GM20000 (cell line): Measurements from ENCODE around the gene SCAND1.
"Not testable (repeated sequence)": the region's sequence is repeated elsewhere in the genome, so short reads cannot be mapped to it uniquely, and the experiment has no call there.

ENCODE experiments used
- DNase-seq: peaks from one replicate; pipeline ENCODE4 v3.0.0; 2012; ENCODE audit warnings: low spot score
- TF ChIP-seq, protein P1 (sequence below): IDR thresholded peaks from 2 replicates; pipeline ENCODE4 v1.5.1; 2012; ENCODE audit warnings: mild to moderate bottlenecking, control low read depth; ENCODE audit errors: extremely low read depth, missing control alignments

Gene SCAND1

DNA sequence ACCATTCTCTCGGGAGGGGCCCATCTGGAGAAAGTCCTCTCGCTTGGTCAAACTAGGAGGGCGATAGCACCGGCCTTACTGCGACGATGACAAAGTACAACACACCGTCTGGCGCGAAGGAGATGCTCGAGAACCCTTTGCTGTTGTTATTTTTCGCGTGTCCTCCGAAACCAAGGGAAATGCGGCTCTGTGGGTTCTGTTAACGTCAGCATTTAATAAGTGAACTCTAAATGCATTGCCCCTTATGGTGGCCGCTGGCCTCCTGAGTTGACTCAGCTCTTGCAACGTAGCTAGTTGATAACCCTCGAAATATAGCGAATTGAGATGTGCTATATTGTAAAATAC is 577 bp upstream of the SCAND1 start:
- TF ChIP-seq, protein P1, sequence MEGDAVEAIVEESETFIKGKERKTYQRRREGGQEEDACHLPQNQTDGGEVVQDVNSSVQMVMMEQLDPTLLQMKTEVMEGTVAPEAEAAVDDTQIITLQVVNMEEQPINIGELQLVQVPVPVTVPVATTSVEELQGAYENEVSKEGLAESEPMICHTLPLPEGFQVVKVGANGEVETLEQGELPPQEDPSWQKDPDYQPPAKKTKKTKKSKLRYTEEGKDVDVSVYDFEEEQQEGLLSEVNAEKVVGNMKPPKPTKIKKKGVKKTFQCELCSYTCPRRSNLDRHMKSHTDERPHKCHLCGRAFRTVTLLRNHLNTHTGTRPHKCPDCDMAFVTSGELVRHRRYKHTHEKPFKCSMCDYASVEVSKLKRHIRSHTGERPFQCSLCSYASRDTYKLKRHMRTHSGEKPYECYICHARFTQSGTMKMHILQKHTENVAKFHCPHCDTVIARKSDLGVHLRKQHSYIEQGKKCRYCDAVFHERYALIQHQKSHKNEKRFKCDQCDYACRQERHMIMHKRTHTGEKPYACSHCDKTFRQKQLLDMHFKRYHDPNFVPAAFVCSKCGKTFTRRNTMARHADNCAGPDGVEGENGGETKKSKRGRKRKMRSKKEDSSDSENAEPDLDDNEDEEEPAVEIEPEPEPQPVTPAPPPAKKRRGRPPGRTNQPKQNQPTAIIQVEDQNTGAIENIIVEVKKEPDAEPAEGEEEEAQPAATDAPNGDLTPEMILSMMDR, result no peak
- peak; percentile 24 for DNase-seq

GRCh38 chr20:35953387-35954199 is 709 bp downstream of the SCAND1 start:
- DNase-seq, result peak; percentile 56

DNA sequence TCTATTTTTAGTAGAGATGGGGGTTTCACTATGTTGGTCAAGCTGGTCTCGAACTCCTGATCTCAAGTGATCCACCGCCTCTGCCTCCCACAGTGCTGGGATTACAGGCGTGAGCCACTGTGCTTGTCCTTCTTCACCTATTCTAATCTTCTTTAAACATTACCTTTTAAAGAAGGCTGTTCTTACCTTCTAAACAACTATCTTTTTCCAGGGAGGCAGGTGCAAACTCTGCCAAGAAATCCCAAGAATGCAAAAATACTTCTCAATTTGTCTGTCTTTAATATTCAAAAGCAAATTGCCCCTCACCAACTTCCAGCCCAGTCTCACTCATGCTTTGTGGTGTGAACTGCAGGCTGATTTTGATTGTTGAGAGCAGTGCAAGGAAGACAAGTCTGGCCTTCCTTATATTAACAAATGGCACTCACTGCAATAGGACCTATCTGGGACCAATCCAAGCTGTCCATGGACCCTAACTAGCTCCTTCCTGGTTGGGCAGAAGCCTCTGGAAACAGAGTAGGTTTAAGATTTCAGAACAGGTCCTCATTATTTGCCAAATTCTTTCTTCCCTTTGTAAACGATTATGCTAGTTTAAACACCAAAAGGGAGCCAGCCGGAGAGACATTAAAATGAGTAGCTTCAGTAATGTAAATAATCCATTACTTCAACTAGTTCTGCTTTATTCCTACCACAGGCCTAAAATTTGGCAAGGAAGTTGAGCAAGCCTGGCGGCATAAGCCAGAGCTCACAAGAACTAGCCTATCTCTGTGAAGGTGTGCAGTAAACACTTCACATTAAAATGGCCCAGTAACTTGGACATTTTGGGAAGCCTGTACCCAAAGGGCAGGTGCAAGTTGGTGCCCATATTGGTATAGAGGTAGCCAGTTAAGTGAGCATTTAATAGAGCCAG is 1.6 kb downstream of the SCAND1 start:
- no peak for DNase-seq
- TF ChIP-seq, protein P1, result no peak

More at GRCh38 chr20:35953387-35954199, 709 bp downstream of the SCAND1 start:
- TF ChIP-seq, protein P1, result no peak

- DNase-seq, result not testable (repeated sequence)
Measured at GRCh38 chr20:35952080-35952479, 2.2 kb downstream of the SCAND1 start.

GRCh38 chr20:35950093-35950492 is 4.2 kb downstream of the SCAND1 start:
- TF ChIP-seq, protein P1, result no peak

GRCh38 chr20:35947907-35948306 is 6.4 kb downstream of the SCAND1 start:
- TF ChIP-seq, protein P1, result no peak
- no peak for DNase-seq

More at GRCh38 chr20:35950093-35950492, 4.2 kb downstream of the SCAND1 start:
- DNase-seq, result no peak

DNA sequence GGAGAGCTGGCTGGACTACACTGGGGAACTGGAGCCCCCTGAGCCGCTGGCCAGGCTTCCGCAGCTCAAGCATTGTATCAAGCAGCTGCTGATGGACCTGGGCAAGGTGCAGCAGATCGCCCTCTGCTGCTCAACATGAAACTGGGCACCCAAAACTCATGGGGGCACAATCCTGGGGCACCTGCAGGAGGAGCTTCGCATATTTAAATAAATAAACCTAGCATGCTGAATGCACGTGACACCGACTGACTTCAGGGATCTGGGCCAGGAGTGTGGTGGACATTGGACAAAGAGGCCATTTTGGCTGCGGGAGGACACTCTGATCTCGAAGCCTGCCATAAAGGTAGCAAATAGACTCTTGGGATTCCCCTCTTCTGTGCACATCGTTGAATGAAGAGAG is 6.8 kb downstream of the SCAND1 start:
- peak; percentile 20 for DNase-seq
- TF ChIP-seq, protein P1, result peak; percentile 27
